M059J (cell line): Measurements from ENCODE around the gene PTPRT. TPM values are rescaled to one million over a fixed set of nuclear protein-coding genes. Genes with fewer than 3 reads are reported as not detected.
"Not testable (repeated sequence)": the region's sequence is repeated elsewhere in the genome, so short reads cannot be mapped to it uniquely, and the experiment has no call there.

Source experiments
- DNase-seq: peaks from one replicate; pipeline ENCODE4 v3.0.0-alpha.2; 2012; ENCODE audit warnings: low read depth
- total RNA-seq: library from RNA; depleted of rRNA; stranded (reverse); fragments of >200 nt; shearing (Covaris generic); gene quantifications from 2 replicates; pipeline ENCODE4 v1.2.3, GENCODE V29; 2014

PTPRT gene
- total RNA-seq, 1 experiment from 2014 or later, result not detected

GRCh38 chr20:42308171-42308570, 881.5 kb downstream of the PTPRT start:
- no peak for DNase-seq

GRCh38 chr20:42295592-42295991, 894.1 kb downstream of the PTPRT start:
- peak; percentile 4 for DNase-seq

DNA sequence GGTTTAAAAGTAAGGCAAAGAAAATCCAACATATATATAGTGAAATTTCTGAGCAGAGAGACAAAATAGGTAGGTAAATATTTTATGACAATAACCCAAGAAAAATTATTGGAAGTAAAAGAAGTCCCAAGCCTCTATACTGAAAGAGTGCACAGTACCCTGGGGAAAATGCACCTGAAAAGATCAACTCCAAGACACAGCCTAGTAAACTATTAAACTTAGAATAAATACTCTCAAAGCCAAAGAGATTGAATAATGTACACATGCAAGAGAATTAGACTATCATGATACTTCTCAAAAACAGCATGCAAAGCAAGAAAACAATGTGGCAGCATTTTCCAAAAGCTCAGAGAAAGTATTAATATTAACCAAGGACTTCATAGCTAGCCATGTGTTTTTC, 894.7 kb downstream of the PTPRT start:
- DNase-seq, result no peak

DNA sequence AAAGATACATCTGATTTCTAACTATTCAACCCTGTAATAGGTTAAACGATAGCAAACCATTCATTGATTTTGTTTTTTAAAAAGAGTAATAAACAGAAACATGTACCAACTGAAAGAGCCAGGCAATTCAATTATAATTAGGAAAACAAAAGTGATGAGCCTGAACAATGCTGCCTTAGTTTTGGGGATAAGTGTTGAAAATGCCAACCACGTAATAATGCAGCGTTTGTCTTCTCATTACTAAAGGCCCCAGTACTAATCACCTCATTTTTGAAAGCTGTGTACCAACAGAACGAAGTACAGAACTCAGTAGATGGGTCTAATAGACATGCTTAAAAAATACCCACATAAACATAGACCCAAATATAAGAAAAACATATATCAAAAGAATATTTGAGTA, 907.9 kb downstream of the PTPRT start:
- no peak for DNase-seq

GRCh38 chr20:42276718-42277602, 912.7 kb downstream of the PTPRT start:
- no peak for DNase-seq

GRCh38 chr20:42274986-42275385, 914.7 kb downstream of the PTPRT start:
- no peak for DNase-seq

DNA sequence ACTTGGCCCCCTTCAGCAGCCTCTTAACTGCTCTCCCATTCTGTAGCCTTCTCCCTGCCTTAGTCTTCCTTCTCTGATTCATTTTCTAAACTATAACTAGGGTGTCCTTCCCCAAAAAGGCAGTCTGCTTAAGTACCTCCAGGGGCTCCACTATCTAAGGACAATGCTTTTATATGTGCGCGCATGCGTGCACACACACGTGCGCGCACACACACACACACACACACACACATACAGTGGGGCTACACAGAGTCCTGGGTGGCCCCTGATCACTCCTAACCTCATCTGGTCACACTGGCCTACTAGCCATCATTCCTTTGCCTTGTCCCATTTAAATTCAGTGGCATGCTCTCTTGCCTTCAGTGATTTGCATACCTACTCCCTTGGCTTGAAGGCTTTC, 917.2 kb downstream of the PTPRT start:
- no peak for DNase-seq

GRCh38 chr20:42270539-42270938, 919.2 kb downstream of the PTPRT start:
- DNase-seq, result no peak

DNA sequence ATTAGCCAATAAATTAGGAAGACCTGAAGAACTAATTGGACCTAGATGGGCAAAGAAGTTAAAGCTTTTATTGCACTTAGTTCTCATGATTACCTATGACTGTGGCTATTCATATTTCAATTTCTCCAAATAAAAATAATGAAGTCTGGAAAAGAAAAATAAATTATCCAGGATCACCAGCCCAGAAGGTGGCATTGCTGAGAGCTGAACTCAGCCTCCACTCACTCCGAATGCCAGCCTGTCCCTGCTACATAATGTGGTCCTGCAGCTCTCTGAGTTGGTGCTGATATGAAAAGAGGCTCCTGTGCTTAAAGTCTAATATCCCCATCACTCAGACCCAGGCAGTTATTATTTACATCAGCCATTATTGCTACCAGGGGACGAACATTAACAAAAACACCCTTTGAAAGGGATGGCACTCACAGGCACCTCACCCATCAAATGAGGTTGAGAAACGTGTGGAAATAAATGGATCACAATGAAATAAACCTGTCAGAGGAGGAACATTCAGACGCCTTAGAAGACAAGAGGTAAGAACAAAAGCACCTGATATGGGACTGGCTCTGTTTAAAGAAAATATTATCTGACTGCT, 921.8 kb downstream of the PTPRT start:
- DNase-seq, result no peak

- DNase-seq, result no peak
Measured at GRCh38 chr20:42261766-42262270, 927.9 kb downstream of the PTPRT start.

DNA sequence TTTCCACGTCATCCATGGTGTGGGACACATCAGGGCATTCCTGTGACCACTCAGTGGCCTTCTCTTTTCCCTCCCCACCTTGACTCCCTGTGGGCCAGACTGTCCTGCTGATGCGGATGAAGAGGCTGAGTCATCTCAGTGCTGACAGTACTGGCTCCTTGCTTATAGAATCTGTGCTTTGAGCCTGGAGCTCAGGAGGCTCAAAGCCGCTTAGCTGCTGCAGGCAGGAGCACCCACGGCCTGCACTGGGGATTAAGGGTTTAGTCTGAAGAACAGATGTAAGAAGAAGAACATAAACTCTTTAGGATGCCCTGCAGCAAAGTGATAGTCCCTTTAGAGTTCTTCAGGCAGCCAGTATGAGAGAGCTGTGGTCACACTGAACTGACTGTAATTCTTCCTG, 929.5 kb downstream of the PTPRT start:
- DNase-seq, result no peak

DNA sequence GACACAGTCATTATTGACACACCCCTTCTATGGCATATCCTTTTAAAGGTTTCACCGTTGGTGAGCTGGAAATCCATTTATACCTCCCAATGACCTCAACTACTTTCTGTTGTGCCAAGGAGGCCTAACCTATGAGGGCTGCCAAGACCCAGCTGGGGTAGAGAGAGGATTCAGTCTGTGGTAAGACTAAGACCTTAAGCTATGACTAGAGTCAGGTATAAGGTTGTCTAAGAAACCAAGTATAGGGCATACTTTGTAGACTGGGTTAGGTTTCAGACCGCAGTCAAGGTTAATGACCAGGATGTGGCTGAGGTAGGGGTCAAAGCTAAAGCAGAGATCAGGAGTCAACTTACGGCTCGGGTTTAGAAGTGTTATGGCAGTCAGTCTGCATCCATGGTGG, 930.3 kb downstream of the PTPRT start:
- DNase-seq, result no peak

DNA sequence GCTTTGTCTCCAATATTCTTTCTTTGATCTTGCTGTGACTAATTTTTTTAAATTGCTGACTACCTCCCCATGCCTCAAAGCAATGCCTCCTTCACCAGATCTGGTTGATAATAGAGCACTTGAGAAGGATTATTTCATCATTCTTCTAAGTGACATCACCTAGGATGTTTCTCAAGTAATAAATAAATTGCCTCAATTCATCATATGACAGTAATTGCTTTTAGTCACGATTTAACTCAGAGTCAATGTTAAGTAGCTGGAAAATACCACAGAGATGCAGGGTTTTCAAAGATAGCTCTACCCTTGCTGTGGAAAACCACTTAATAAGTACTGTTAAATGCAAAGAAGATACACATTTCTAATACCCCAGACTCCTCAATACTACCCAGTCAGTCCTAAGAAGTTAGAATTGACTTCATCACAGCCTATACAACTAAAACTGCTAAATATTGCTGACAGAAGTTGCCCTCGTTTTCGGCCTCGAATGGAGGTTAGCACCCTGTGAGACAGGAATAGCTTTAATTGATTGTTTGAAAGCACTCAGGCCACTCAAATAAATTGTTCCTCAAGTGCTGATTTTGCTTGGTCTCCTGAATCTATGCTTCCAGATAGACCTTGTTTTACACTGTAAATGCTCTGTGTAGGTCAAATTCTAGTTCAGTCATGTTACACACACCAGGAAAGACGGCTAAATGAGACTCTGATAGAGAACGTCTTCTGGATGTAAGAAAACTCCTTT, 931.0 kb downstream of the PTPRT start:
- DNase-seq, result no peak

DNA sequence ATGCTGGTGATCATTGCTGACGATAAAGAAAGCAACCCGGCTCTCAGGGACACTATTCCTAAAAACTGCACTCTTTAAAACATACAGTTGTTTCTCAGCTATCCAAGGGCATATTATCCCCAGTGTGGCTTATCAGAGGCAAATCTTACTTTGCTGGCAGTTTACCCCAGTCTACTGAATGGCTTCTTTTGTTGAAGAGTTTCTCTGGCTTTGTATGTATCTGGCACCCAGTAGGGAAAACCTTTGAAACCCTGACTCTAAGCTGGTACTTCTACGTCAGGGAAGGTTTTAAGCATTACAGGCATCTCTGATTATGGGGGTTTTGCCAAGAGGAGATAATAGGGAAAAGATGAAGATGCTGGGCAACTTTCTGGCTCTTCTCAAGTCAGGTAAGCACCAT, 933.9 kb downstream of the PTPRT start:
- no peak for DNase-seq

DNA sequence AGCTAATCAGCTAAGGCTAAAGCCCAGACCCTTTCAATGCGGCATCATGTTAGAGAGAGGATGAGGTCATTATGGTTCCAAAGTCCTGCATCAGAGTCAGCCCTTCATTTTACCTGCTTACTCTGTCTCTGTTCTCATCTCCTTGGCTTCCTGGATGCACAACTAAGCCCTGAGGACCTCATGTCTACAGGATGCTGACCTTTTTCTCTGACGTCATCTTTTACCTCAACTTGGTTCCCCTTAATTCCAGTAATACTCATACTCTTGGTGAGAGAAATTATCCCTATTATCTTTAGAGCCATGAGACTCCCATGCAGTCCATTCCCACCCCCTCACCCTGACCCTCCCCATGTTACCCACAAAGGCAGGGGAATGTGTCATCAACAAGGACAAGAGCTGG, 935.0 kb downstream of the PTPRT start:
- no peak for DNase-seq

DNA sequence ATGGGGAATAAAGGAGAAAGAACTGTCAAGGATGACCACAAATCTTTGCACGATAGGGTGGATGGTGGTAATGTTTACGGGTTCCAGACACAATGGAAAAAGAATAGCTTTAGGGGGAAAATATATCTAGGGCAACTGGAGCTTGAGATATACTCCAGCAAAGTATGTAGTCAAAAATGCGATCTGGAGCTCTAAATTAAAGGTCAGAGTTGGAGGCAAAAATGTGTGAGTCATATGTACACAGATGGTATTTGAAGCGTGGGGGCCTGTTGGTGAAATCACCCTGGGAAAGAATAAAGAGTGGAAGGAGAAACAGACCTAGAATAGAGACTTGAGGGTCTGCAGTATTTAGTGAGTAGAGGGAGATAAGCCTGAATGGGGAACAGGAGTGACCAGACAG, 937.6 kb downstream of the PTPRT start:
- no peak for DNase-seq

DNA sequence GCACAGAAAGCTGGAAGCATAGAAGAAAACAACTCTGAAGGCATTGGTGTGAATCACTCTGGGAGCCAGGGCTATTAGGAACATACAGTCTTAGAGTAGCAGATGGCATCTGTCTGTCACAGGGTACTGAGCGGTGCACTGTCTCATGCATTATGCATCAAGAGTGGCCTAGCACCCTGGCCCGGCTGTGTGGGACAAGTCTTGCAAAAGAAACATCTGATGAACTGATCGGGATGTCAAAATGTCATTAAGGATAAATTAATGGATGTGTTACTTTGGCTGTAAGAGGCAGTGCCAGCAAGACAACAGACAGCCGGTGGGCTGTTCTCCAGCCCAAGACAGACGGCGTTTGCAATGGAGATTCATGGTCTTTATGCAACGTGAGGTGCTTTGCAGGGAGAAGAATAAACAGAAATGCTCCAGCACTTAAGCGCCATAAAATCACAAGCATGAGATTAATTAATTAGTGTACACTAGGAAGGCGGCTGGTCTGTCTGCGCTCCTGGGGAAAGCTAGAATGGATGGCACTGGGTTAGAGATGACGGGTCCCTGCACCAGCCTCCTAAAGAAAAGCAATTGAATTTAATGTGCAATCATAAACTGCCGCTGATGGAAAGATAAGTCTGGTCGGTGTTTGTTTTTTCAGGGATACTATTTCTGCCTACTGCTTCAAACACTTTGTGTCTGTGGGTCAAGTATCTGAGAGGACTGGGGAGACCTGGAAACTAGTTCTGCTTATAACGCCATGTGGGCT, 970.9 kb downstream of the PTPRT start:
- DNase-seq, result no peak

DNA sequence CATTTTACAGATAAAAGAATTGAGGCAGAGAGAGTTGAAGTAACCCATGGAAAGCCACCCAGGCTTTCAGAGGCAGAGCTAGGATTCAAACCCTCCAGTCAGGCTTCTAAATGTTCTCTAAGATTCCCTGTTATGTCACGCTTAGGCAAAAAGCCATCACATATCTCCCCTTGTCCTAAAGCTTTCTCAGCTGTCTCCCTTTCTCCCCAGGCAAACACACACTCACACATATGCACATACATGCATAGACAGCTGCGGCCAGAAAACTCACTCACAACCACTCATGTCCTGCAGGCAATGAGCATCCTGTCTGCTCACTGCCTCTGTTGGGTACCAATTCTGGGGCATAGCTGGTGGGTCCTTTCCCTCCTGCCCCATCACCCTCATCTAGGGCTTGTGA, 975.6 kb downstream of the PTPRT start:
- DNase-seq, result no peak

DNA sequence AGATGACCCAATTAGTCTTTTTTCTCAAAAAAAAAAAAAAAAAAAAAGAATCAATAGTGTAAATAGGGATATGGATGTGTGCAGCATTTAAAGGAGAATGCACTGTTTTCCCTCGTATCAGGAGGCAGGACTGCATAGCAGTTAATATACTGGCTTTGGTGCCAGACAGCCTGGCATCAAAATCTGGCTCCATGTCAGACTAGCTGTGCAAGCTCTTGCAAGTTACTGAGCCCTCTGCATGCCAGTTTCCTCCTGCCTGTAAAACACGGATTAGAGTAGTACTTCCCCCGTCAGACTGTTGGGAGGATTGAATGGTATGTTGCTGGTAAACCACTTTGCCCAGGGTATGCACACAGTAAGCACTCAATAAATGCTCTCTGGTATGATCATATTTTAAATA, 977.3 kb downstream of the PTPRT start:
- DNase-seq, result no peak

DNA sequence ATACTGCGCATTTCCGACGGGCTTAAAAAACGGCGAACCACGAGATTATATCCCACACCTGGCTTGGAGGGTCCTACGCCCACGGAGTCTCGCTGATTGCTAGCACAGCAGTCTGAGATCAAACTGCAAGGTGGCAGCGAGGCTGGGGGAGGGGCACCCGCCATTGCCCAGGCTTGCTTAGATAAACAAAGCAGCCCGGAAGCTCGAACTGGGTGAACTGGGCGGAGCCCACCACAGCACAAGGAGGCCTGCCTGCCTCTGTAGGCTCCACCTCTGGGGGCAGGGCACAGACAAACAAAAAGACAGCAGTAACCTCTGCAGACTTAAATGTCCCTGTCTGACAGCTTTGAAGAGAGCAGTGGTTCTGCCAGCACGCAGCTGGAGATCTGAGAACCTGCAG, 983.1 kb downstream of the PTPRT start:
- not testable (repeated sequence) for DNase-seq

- no peak for DNase-seq
Measured at GRCh38 chr20:42204109-42204660, 985.5 kb downstream of the PTPRT start.

GRCh38 chr20:42197599-42197998, 992.1 kb downstream of the PTPRT start:
- DNase-seq, result no peak
